ENCODE measurements around the gene ADCY1. TPM values are rescaled to one million over a fixed set of nuclear protein-coding genes. Genes with fewer than 3 reads are reported as not detected.

The ADCY1 gene
- total RNA-seq, 1 donor, result under 0.01 TPM

DNA sequence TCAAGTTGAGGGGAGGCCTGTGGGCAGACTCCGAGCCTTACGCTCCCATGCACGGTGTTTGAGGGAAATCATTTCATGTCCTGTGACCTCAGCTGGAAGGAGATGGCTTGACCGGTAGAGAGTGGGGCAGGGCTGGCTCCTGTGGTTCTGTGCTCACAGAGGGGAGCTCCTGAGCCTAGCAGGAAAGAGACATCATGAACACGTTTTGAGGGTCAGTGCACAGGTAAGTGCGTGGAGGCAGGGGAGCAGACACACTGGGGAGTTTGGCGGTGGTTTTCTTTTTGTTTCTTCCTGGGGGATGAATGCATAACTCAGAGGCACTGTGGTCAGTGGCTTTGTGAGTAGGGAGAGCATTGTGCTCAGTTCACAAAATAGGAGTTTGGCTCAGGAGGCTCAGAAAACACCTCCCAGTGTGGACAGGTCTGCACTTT is 22.5 kb downstream of the ADCY1 start:
- DNase-seq (ENCODE audit: low read depth), result no peak
- TF ChIP-seq, protein P1, sequence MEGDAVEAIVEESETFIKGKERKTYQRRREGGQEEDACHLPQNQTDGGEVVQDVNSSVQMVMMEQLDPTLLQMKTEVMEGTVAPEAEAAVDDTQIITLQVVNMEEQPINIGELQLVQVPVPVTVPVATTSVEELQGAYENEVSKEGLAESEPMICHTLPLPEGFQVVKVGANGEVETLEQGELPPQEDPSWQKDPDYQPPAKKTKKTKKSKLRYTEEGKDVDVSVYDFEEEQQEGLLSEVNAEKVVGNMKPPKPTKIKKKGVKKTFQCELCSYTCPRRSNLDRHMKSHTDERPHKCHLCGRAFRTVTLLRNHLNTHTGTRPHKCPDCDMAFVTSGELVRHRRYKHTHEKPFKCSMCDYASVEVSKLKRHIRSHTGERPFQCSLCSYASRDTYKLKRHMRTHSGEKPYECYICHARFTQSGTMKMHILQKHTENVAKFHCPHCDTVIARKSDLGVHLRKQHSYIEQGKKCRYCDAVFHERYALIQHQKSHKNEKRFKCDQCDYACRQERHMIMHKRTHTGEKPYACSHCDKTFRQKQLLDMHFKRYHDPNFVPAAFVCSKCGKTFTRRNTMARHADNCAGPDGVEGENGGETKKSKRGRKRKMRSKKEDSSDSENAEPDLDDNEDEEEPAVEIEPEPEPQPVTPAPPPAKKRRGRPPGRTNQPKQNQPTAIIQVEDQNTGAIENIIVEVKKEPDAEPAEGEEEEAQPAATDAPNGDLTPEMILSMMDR (IDR thresholded peaks at IDR 0.05; ENCODE audit: insufficient read depth, low read depth, low read length), result no peak
- H3K4me3 ChIP-seq (ENCODE audit: low read depth, low read length), result no peak overlapping the region

DNA sequence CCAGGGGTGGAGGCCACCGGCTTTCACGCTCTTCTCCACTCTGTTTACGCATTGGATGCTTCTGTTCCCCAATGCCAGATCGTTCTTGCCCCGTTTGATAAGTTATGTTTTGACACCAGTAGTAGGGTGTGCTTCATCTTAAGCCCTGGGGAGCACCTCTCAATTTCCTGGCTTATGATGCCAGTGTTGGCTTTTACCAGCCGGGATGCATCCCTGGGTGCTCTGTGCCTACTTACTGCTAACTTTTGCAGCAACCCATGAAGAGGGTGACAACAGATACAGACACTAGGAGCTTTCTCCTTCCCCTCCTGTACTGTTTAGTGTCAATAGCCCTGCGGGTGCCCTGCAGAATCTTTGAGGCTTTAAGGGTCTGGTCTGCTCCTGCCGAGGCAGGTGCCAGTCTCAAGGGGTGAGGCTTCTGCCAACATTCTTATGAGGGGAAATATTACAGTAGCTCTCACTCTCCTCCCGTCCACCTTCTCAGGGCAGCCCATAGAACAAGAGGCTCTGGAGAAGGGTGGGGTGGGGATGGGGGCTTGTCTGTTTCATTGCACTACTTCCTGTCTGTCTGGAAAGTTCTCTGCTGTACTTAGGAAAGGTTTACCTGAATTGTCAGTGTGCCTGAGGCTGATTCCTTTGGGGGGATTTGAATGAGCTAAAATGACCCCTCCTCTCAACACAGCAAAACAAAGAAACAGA is 23.3 kb downstream of the ADCY1 start:
- no peak for DNase-seq (ENCODE audit: low read depth)
- no peak overlapping the region for H3K4me3 ChIP-seq (ENCODE audit: low read depth, low read length)
- TF ChIP-seq, protein P1 (IDR thresholded peaks at IDR 0.05; ENCODE audit: insufficient read depth, low read depth, low read length), result no peak

DNA sequence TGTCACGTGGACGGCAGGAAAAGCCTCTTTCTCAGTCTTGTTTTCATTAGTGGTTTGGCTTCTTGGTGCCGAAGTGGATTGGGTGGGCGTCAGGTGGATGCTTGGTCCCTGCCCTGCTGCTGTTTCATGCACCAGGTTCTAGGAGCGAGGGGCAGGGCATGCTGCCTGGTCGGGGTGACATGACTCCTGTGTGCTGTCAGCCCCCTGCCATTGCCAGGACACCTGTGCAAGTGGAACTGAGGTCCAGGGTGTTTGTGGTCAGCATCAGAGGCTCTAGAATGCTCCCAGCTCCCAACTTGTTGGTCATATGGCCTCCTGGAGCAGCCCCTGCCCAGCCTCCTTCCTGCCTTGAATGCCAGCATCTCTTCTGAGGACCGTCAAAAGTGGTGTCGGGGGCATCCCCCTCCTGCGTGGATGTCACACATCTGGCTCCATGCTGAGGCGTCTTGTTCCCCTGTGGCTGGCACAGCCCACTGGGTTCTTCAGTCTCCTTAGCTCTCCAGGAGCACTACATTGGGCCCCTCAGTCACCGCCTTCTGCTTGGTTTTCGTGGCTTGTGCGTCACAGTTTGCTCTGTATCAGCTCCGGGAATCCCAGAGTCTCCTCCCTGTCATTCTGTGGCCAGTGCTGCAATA is 24.8 kb downstream of the ADCY1 start:
- TF ChIP-seq, protein P1 (IDR thresholded peaks at IDR 0.05; ENCODE audit: insufficient read depth, low read depth, low read length), result no peak
- no peak overlapping the region for H3K4me3 ChIP-seq (ENCODE audit: low read depth, low read length)
- no peak for DNase-seq (ENCODE audit: low read depth)

DNA sequence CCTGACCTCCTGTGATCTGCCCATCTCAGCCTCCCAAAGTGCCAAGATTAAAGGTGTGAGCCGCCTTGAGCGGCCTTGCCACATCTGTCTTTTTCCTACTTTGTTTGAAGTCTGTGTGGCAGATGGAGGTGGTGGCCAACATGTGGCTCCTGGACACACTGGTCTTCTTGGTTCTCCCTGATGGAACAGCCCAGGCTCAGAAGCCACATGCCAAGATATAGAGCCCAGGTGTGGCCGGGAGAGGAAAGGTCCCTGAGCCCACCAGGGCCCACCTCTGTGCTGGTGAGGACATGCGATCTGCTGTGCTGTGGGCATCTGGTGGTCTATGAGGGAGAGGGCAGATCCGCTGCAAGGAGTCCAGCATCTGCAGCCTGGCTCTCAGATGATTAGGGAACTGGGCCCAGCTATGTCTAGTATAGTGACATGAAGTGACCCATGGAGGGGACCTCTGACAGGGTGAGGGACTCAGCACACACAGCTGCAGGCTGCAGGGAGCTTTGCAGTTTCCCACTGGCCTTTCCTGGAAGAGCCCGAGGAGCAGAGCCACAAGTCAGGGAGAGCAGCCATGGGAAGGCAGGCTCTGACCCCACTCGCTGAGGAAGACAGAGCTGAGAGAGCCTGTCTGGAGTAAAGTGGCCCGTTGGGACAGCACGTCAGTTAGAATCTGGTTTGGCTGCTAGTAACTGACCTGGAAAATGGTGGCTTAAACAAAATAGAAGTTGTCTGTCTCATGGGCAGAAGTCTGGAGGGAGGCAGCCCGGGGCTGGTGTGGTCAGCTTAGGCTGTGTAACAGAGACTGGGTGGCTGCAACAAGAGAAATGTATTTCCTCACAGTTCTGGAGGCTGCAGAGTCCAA is 25.9 kb downstream of the ADCY1 start:
- DNase-seq (ENCODE audit: low read depth), result no peak
- no peak overlapping the region for H3K4me3 ChIP-seq (ENCODE audit: low read depth, low read length)
- TF ChIP-seq, protein P1 (IDR thresholded peaks at IDR 0.05; ENCODE audit: insufficient read depth, low read depth, low read length), result no peak

DNA sequence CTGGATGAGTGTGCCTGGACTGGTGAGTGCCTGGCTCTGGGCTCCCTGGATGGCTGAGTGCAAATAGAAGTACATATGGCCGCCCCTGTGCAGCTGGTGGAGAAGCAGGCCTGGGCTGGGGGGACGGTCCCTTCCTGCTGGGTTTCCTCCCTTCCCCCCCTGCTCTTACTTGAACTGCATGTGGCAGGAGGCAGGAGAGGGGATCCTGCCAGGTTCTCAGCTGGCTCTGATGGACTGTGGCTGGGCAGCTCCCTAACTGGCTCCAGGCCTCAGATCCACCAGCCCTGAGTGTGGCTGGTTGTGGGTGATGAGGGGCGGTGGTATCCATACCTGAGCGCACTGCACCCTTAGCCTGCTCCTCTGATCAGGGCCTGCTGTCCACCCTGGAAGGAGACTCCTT is 26.9 kb downstream of the ADCY1 start:
- DNase-seq (ENCODE audit: low read depth), result no peak
- TF ChIP-seq, protein P1 (IDR thresholded peaks at IDR 0.05; ENCODE audit: insufficient read depth, low read depth, low read length), result no peak
- H3K4me3 ChIP-seq (ENCODE audit: low read depth, low read length), result no peak overlapping the region

DNA sequence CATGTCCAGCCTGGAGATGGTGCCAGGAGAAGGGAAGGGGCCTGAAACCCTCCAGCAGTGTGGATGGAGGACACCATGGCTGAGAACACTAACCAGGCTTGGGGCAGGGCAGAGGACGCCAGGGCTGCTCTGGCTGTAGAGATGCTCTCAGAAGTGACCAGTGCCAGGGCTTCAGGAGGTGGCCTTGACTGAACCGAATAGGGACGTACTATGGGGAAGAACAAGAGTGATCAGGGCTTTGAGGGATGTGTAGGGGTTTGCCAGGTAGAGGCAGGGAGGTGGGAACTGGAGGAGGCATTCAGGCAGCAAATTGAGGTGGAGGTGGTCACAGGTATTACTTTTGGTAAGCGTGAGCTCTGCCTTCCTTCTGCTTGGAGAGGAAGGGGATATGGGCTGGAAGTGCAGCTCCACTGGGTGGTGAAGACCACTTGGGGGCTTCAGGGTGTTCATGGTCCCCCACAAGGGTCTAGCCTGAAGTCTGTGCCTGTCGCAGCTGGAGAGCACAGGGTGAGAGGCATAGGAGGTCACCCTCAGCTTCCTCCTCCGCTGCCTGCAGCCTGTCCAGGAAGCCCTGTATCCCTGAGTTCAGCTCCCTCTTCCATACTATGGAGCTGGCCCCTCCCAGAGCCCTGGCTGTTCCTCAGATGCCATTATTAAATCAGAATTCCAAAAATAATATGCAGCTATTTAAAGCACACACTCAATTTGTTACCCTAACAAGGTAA is 27.8 kb downstream of the ADCY1 start:
- DNase-seq (ENCODE audit: low read depth), result no peak
- no peak overlapping the region for H3K4me3 ChIP-seq (ENCODE audit: low read depth, low read length)
- TF ChIP-seq, protein P1 (IDR thresholded peaks at IDR 0.05; ENCODE audit: insufficient read depth, low read depth, low read length), result no peak
